ENCODE results near the gene ULK4. TPM values are rescaled to one million over a fixed set of nuclear protein-coding genes. Genes with fewer than 3 reads are reported as not detected.
A peak's percentile ranks its signal among the peaks of the same experiment; 100 is the strongest.

The ULK4 gene
- total RNA-seq, 4 donors from 2014 or later: 13.3 to 23.4 (median 17.9) TPM

GRCh38 chr3:41223691-41224090 lies 738.2 kb downstream of the ULK4 start:
- 74 to 79% methylated on average over 2 of the region's 2 CpGs for WGBS, 2 donors
- peaks cover 0 to 68% (median 30%) of the 10 kb centered on the region in 4 donors for H3K4me1 ChIP-seq

DNA sequence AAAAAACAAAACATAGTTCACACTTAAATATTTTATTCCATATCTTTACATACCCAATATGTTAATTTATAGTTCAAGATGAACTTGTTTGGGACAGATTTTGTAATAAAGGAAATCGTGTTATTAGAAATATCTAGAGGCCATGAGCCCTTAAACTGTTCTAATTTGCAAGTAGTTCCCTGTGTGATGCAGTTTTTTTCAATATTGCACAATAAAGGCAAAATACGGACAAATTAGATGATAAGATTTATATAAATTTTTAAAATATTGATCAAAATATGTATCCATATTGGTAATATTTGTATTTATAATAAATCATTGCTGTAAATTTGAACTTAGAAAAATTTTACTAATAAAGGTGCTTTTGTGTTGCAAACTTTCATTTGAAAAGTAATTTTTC lies 738.8 kb downstream of the ULK4 start:
- no peak for DNase-seq (ENCODE audit: low spot score in 2 of 2)
- WGBS, 2 donors: 78 to 83% methylated on average over 2 of the region's 2 CpGs
- Histone ChIP-seq H3K4me1 (peaks cover 0 to 71% (median 30%) of the 10 kb centered on the region in 4 donors), H3K27me3 (no peaks in the 10 kb centered on the region), H3K36me3 (peaks cover 4 to 38% (median 23%) of the 10 kb centered on the region in 3 donors), H3K27ac (no peak overlapping the region), H3K9me3 (no peaks in the 10 kb centered on the region), H3K4me3 (no peak overlapping the region)
- TF ChIP-seq POLR2A (IDR thresholded peaks at IDR 0.05): no peak
- no peak for TF ChIP-seq EP300 (IDR thresholded peaks at IDR 0.05)
- TF ChIP-seq CTCF (IDR thresholded peaks at IDR 0.05): no peak

More at GRCh38 chr3:41223691-41224090, 738.2 kb downstream of the ULK4 start:
- Histone ChIP-seq H3K27me3 (no peaks in the 10 kb centered on the region), H3K9me3 (no peaks in the 10 kb centered on the region), H3K4me3 (no peak overlapping the region), H3K27ac (peak overlapping the region in 1 of 4 donors; percentile 37), H3K36me3 (peaks cover 4 to 44% (median 23%) of the 10 kb centered on the region in 3 donors)
- DNase-seq (ENCODE audit: low spot score in 2 of 2): no peak
- TF ChIP-seq CTCF (IDR thresholded peaks at IDR 0.05) (no peak), EP300 (IDR thresholded peaks at IDR 0.05) (no peak), POLR2A (IDR thresholded peaks at IDR 0.05) (no peak)

- Histone ChIP-seq H3K9me3 (no peaks in the 10 kb centered on the region), H3K4me3 (no peak overlapping the region), H3K4me1 (peaks cover 0 to 77% (median 30%) of the 10 kb centered on the region in 4 donors), H3K36me3 (peaks cover 4 to 32% (median 23%) of the 10 kb centered on the region in 3 donors), H3K27me3 (no peaks in the 10 kb centered on the region), H3K27ac (peak overlapping the region in 1 of 4 donors; percentile 33)
- no peak for TF ChIP-seq CTCF (IDR thresholded peaks at IDR 0.05)
- no peak for TF ChIP-seq POLR2A (IDR thresholded peaks at IDR 0.05)
- TF ChIP-seq EP300 (IDR thresholded peaks at IDR 0.05): no peak
- DNase-seq (ENCODE audit: low spot score in 2 of 2): no peak
- WGBS, 2 donors: 21 to 36% methylated on average over 3 of the region's 3 CpGs
Observed at GRCh38 chr3:41222501-41222900, 739.4 kb downstream of the ULK4 start.

DNA sequence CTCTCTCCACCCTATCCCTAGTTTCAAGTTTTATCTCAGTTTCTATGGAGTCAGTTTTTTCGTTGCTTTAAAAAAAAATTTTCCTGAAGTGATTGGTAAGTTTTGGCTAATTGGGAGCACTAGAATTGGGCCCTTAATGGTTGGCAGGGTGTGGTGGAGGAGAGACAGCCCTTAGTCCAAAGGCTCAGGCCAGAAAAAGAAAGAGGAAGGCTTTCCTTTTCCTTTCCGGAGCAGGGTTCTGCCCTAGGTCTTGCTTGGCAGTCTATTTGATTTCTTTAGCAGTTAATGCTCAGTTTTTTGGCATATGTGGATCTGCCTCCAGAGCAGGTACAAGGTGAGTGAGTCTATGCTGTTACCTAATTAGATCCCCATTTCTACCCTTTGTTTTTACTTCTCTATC lies 739.9 kb downstream of the ULK4 start:
- DNase-seq (ENCODE audit: low spot score in 2 of 2): no peak
- Histone ChIP-seq H3K27me3 (no peaks in the 10 kb centered on the region), H3K36me3 (peaks cover 4 to 27% (median 23%) of the 10 kb centered on the region in 3 donors), H3K4me1 (peaks cover 0 to 82% (median 35%) of the 10 kb centered on the region in 4 donors), H3K9me3 (no peaks in the 10 kb centered on the region), H3K4me3 (no peak overlapping the region), H3K27ac (peak overlapping the region in 1 of 4 donors; percentile 33)
- 38 to 55% methylated on average over 2 of the region's 2 CpGs for WGBS, 2 donors
- no peak for TF ChIP-seq CTCF (IDR thresholded peaks at IDR 0.05)
- TF ChIP-seq POLR2A (IDR thresholded peaks at IDR 0.05): no peak
- no peak for TF ChIP-seq EP300 (IDR thresholded peaks at IDR 0.05)

- H3K27me3 ChIP-seq: no peaks in the 10 kb centered on the region
- DNase-seq (ENCODE audit: low spot score in 2 of 2): no peak
- TF ChIP-seq CTCF (IDR thresholded peaks at IDR 0.05): no peak
- H3K4me1 ChIP-seq: peaks cover 0 to 90% (median 40%) of the 10 kb centered on the region in 4 donors
- peaks cover 4 to 19% (median 18%) of the 10 kb centered on the region in 3 donors for H3K36me3 ChIP-seq
- WGBS, 2 donors: 67 to 68% methylated on average over 7 of the region's 7 CpGs
- no peaks in the 10 kb centered on the region for H3K9me3 ChIP-seq
- no peak overlapping the region for H3K4me3 ChIP-seq
- H3K27ac ChIP-seq: no peak overlapping the region
Observed at GRCh38 chr3:41220906-41221677, 740.8 kb downstream of the ULK4 start.

All from tibial nerve (tissue), 4 donors.